HUDEP-2 (cell line): ENCODE results near the gene THSD7B.
"Not testable (repeated sequence)": the region's sequence is repeated elsewhere in the genome, so short reads cannot be mapped to it uniquely, and the experiment has no call there.

Experiments used
- DNase-seq, 76 experiments: peaks; one replicate each; lab custom pipeline; 2025; ENCODE audit not compliant: unreplicated experiment in 76 of 76; lab: John Stamatoyannopoulos, UW

THSD7B gene

GRCh38 chr2:137237055-137237454 lies 471.7 kb downstream of the THSD7B start:
- no peak for DNase-seq

GRCh38 chr2:137238065-137238464 lies 472.7 kb downstream of the THSD7B start:
- DNase-seq, result no peak

GRCh38 chr2:137249463-137250130 lies 484.3 kb downstream of the THSD7B start:
- no peak for DNase-seq

GRCh38 chr2:137250401-137250800 lies 485.1 kb downstream of the THSD7B start:
- DNase-seq, result no peak

- no peak for DNase-seq
These were observed 485.7 kb downstream of the THSD7B start for GRCh38 chr2:137251045-137251444.

GRCh38 chr2:137252934-137253333 lies 487.6 kb downstream of the THSD7B start:
- no peak for DNase-seq

GRCh38 chr2:137254052-137254451 lies 488.7 kb downstream of the THSD7B start:
- DNase-seq, result no peak

- DNase-seq, result no peak
These were observed 490.0 kb downstream of the THSD7B start for GRCh38 chr2:137255345-137255744.

GRCh38 chr2:137255990-137256389 lies 490.6 kb downstream of the THSD7B start:
- no peak for DNase-seq

- DNase-seq, result no peak
These were observed 496.7 kb downstream of the THSD7B start for GRCh38 chr2:137261881-137262585.

GRCh38 chr2:137262594-137262993 lies 497.2 kb downstream of the THSD7B start:
- no peak for DNase-seq

GRCh38 chr2:137287913-137288639 lies 522.7 kb downstream of the THSD7B start:
- DNase-seq, result no peak

- DNase-seq, result no peak
These were observed 526.7 kb downstream of the THSD7B start for GRCh38 chr2:137291836-137292570.

- DNase-seq, result no peak
These were observed 533.0 kb downstream of the THSD7B start for GRCh38 chr2:137298377-137298776.

- DNase-seq, result no peak
These were observed 535.6 kb downstream of the THSD7B start for GRCh38 chr2:137300987-137301386.

GRCh38 chr2:137302957-137303356 lies 537.6 kb downstream of the THSD7B start:
- DNase-seq, result no peak

GRCh38 chr2:137316075-137316474 lies 550.7 kb downstream of the THSD7B start:
- DNase-seq, result no peak

GRCh38 chr2:137321566-137321965 lies 556.2 kb downstream of the THSD7B start:
- DNase-seq, result no peak

GRCh38 chr2:137331562-137331961 lies 566.2 kb downstream of the THSD7B start:
- DNase-seq, result not testable (repeated sequence)

- no peak for DNase-seq
These were observed 568.2 kb downstream of the THSD7B start for GRCh38 chr2:137333386-137334165.
